Measurements from ENCODE around the gene MIER3. TPM values are rescaled to one million over a fixed set of nuclear protein-coding genes. Genes with fewer than 3 reads are reported as not detected.

MIER3 gene
- total and polyA plus RNA-seq, 2 of the 13 experiments (the other 11 are each of a cell fraction or from before 2014, with no cell fraction given): 14.6 to 38.8 TPM

- TF ChIP-seq ZNF556 (CRISPR knock-in tag; IDR thresholded peaks at IDR 0.05; ENCODE audit: borderline replicate concordance): 0 out of 2 replicates have a peak, but pooled peaks have one; percentile 17
- no peak for TF ChIP-seq POGZ (CRISPR knock-in tag; IDR thresholded peaks at IDR 0.05)
- TF ChIP-seq ZNF652 (CRISPR knock-in tag; IDR thresholded peaks at IDR 0.05; ENCODE audit: borderline replicate concordance, low read depth): no peak
- TF ChIP-seq JUNB (CRISPR knock-in tag; IDR thresholded peaks at IDR 0.05; ENCODE audit: borderline replicate concordance): no peak
- TF ChIP-seq, protein P1, sequence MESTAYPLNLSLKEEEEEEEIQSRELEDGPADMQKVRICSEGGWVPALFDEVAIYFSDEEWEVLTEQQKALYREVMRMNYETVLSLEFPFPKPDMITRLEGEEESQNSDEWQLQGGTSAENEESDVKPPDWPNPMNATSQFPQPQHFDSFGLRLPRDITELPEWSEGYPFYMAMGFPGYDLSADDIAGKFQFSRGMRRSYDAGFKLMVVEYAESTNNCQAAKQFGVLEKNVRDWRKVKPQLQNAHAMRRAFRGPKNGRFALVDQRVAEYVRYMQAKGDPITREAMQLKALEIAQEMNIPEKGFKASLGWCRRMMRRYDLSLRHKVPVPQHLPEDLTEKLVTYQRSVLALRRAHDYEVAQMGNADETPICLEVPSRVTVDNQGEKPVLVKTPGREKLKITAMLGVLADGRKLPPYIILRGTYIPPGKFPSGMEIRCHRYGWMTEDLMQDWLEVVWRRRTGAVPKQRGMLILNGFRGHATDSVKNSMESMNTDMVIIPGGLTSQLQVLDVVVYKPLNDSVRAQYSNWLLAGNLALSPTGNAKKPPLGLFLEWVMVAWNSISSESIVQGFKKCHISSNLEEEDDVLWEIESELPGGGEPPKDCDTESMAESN (CRISPR knock-in tag; conservative IDR thresholded peaks at IDR 0.05): no peak
- no peak for TF ChIP-seq TEAD3 (CRISPR knock-in tag; optimal IDR thresholded peaks at IDR 0.05; ENCODE audit: borderline replicate concordance)
- TF ChIP-seq MIER3 (CRISPR knock-in tag; IDR thresholded peaks at IDR 0.05; ENCODE audit: borderline replicate concordance): no peak
- TF ChIP-seq, protein P2, sequence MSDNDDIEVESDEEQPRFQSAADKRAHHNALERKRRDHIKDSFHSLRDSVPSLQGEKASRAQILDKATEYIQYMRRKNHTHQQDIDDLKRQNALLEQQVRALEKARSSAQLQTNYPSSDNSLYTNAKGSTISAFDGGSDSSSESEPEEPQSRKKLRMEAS (IDR thresholded peaks at IDR 0.05): 0 out of 2 replicates have a peak, but pooled peaks have one; percentile 1
- no peak for TF ChIP-seq ZNF782 (CRISPR knock-in tag; IDR thresholded peaks at IDR 0.05; ENCODE audit: borderline replicate concordance)
- TF ChIP-seq TAF15 (IDR thresholded peaks at IDR 0.05; ENCODE audit: low read depth, low read length, poor library complexity, severe bottlenecking): no peak
- 0 out of 2 replicates have a peak, but pooled peaks have one; percentile 9 for TF ChIP-seq ZNF777 (CRISPR knock-in tag; IDR thresholded peaks at IDR 0.05)
- no peak for TF ChIP-seq KDM3A (CRISPR knock-in tag; IDR thresholded peaks at IDR 0.05; ENCODE audit: low read depth)
- no peak for TF ChIP-seq ZSCAN12 (CRISPR knock-in tag; IDR thresholded peaks at IDR 0.05)
- TF ChIP-seq ZNF891 (CRISPR knock-in tag; IDR thresholded peaks at IDR 0.05): peak; percentile 29; the same call in 1 of the 2 replicates
- TF ChIP-seq CC2D1A (CRISPR knock-in tag; IDR thresholded peaks at IDR 0.05): no peak
- TF ChIP-seq ZNF629 (CRISPR knock-in tag; conservative IDR thresholded peaks at IDR 0.05): no peak
- TF ChIP-seq PHF8 (CRISPR knock-in tag; IDR thresholded peaks at IDR 0.05): no peak; the same call in 1 of the 2 replicates
- TF ChIP-seq ZMYM3 (CRISPR knock-in tag; IDR thresholded peaks at IDR 0.05): no peak
- TF ChIP-seq ZNF263 (CRISPR knock-in tag; IDR thresholded peaks at IDR 0.05): no peak; the same call in 1 of the 2 replicates
- no peak for TF ChIP-seq SRF (IDR thresholded peaks at IDR 0.05; ENCODE audit: low read depth, low read length)
- TF ChIP-seq NFYC (CRISPR knock-in tag; IDR thresholded peaks at IDR 0.05): no peak
- TF ChIP-seq ZNF670 (CRISPR knock-in tag; IDR thresholded peaks at IDR 0.05; ENCODE audit: borderline replicate concordance): no peak
- TF ChIP-seq, protein P3, sequence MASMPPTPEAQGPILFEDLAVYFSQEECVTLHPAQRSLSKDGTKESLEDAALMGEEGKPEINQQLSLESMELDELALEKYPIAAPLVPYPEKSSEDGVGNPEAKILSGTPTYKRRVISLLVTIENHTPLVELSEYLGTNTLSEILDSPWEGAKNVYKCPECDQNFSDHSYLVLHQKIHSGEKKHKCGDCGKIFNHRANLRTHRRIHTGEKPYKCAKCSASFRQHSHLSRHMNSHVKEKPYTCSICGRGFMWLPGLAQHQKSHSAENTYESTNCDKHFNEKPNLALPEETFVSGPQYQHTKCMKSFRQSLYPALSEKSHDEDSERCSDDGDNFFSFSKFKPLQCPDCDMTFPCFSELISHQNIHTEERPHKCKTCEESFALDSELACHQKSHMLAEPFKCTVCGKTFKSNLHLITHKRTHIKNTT (CRISPR knock-in tag; IDR thresholded peaks at IDR 0.05): no peak
- no peak for TF ChIP-seq ZNF644 (CRISPR knock-in tag; IDR thresholded peaks at IDR 0.05; ENCODE audit: low read depth)
- no peak; the same call in 1 of the 2 replicates for TF ChIP-seq SAP130 (CRISPR knock-in tag; IDR thresholded peaks at IDR 0.05; ENCODE audit: low read depth)
- TF ChIP-seq, protein P4, sequence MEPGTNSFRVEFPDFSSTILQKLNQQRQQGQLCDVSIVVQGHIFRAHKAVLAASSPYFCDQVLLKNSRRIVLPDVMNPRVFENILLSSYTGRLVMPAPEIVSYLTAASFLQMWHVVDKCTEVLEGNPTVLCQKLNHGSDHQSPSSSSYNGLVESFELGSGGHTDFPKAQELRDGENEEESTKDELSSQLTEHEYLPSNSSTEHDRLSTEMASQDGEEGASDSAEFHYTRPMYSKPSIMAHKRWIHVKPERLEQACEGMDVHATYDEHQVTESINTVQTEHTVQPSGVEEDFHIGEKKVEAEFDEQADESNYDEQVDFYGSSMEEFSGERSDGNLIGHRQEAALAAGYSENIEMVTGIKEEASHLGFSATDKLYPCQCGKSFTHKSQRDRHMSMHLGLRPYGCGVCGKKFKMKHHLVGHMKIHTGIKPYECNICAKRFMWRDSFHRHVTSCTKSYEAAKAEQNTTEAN (CRISPR knock-in tag; conservative IDR thresholded peaks at IDR 0.05): no peak
- no peak for TF ChIP-seq PHF20 (CRISPR knock-in tag; IDR thresholded peaks at IDR 0.05)
- no peak for TF ChIP-seq ZFP36L2 (CRISPR knock-in tag; IDR thresholded peaks at IDR 0.05)
These were observed 587 bp downstream of the MIER3 start (continued) for GRCh38 chr5:56951126-56951945.
